Erythroblast (primary cell): ENCODE results near the gene HS1BP3.

Source experiments
- DNase-seq, 2 experiments: peaks; one replicate each; lab custom pipeline; 2025; lab: John Stamatoyannopoulos, UW
- GATA1 ChIP-seq: IDR thresholded peaks from 2 replicates; pipeline ENCODE4 v1.6.1; 2011; ENCODE audit warnings: low read depth, mild to moderate bottlenecking, control low read depth, low read length, moderate library complexity
- POLR2A ChIP-seq: IDR thresholded peaks from 2 replicates; pipeline ENCODE4 v1.6.1; 2011; ENCODE audit warnings: mild to moderate bottlenecking, low read length

The HS1BP3 gene

DNA sequence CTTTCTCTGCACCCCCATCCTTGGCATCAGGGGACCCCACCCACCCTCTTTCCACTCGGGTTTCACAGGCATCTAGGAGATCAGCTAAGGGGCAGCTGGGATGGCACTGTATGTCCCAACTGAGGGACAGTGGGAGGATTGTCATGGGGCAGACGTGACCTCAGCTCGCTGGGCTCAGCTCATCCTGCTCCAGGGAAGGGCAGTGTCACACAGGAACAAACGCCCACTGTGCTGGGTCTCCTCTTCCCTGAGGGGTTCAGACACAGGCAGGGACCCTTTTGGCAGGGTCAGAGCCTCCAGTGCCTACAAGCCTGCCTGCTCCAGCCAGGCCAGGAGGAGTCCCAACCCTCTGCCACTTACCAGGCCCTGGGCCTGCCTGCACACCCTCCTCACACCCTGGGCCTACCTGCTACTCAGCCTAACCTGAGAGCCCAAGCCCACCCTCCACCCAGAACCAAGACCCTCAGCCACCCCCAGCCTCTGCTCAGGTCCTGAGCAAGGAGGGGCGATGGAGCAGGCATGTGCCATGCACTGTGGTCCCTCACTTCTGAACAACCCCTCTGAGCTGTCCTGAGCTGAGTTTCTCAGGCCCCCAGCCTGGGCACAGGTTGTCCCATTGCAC lies 68.2 kb downstream of the HS1BP3 start:
- TF ChIP-seq POLR2A (no peak), GATA1 (no peak)
- DNase-seq: no peak

DNA sequence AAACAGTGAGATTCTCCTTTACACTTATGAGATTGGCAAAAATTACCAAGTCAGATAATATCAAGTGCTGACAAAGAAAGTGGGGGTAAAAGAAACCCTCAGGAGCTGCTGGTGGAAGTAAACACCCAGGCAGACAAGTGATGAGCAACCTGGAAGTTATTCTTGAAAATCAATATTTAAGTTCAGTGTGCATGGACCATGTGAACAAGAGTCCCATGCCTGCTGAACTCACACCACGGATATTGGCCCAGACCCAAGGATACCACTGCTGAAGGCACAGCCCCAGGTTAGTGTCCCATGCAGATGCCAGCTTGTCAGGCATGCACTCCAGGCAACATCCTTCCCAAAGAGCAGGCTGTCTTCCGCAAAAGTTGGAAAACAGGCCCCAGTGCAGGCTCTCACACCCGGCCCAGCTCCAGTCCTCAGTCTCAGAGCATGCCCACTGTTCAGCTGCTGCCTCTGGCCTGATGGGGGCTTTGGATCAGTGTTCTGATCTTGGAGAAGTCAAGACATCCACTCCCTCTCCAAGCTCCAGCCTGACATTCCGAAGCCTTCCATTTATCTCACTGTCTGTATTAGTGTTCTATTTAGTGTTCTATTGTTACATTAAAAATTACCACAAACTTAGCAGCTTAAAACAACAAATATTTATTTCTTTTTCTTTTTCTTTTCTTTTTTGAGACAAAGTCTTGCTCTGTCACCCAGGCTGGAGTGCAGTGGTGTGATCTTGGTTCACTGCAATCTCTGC lies 70.0 kb downstream of the HS1BP3 start:
- DNase-seq: peak in 1 of 2 experiments; percentile 16

DNA sequence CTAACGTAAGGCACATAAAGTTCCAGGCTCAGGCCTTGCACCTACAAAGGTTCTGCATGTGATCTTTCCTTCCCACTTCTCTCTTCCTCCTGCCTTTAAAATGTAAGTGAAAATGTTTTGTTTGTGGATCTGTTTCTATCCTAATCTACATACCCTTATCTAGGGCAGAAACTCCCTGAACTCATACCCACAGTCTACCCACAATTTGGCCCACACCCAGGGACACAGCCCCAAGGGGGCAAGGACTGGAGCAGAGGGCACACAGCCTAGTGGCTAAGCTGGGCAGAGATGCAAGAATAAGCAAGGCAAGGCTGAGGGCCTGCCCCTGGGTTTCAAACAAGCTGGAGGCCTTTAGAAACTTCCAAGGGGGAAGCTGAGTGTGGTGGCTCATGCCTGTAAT lies 71.0 kb downstream of the HS1BP3 start:
- TF ChIP-seq POLR2A (no peak), GATA1 (no peak)
- peak; percentile 59 to 69 for DNase-seq

More for the DNA sequence above, 70.0 kb downstream of the HS1BP3 start:
- TF ChIP-seq GATA1: no peak
- TF ChIP-seq POLR2A: no peak

DNA sequence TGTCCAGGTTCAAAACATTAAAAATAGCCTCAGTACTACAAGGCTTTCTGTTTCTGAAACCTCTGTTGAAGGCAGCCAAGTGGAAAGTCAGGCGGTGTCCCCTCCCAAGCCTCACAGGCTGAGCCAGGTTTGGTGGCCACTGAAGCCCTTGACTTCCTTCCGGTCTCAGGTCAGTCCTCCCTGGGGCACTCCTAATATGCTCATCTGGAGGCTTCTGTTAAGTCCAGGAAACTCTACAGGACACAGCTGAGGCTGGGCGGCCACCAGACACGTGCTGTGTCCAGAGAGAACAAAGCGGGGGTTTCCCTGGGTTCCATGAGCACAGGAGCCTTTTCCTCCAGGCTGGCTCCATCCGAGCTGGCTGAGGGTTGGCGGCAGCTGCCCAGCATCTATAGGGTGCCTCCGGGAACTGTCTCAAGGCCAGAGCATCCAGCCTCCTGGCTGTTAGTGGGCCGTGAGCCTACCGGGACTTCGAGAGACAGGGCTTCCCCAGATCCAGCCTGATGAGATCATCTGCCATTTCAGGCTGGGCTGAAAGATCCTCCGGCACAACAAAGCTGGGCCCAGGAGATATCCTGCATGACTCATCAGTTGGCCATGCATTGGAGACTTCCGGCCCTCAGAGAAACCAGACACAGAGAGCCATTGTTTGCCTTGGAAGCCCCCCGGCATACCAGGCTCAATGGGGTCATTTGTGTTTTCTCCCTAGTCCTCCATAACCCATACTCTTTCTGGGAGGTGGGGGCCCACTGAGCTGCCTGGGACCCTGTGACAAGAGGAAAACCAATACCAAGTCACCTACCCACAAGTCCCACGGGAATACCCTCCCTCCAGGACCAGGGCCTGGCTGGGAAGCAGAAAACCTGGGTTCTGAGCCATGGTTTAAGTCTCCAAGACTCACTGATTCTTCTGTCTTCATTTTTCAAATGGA lies 71.7 kb downstream of the HS1BP3 start:
- DNase-seq: peak; percentile 91
- TF ChIP-seq POLR2A (peak; percentile 35), GATA1 (no peak)

DNA sequence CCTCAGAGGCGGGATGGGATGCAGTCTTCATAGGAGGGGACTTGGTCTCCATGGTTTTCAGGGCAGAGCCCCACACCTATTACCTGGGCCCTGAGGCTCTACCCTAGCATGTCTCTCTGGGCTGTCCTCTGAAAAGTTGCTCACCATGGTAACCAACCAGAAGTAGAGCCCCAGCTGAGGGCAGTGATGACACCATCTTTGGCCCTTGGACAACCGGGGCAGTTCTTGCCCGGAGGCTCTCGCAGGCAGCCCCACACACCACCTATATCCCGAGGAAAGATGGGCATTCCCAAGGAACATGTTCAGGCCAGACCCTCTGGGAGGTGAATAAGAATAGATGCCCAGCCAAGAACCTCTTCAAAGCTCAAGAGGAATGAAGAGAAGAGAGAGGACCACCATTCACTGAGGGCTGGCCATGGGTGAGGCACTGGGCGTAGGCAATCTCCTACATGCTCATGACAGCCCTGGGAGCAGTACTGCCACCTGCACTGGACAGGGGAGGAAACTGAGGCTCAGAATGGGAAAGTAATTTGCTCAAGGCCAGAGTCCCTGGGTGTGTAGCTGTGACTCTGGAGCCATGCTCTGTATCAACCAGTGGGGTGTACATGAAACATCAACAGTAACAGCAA lies 72.5 kb downstream of the HS1BP3 start:
- TF ChIP-seq GATA1 (no peak), POLR2A (no peak)
- DNase-seq: no peak

DNA sequence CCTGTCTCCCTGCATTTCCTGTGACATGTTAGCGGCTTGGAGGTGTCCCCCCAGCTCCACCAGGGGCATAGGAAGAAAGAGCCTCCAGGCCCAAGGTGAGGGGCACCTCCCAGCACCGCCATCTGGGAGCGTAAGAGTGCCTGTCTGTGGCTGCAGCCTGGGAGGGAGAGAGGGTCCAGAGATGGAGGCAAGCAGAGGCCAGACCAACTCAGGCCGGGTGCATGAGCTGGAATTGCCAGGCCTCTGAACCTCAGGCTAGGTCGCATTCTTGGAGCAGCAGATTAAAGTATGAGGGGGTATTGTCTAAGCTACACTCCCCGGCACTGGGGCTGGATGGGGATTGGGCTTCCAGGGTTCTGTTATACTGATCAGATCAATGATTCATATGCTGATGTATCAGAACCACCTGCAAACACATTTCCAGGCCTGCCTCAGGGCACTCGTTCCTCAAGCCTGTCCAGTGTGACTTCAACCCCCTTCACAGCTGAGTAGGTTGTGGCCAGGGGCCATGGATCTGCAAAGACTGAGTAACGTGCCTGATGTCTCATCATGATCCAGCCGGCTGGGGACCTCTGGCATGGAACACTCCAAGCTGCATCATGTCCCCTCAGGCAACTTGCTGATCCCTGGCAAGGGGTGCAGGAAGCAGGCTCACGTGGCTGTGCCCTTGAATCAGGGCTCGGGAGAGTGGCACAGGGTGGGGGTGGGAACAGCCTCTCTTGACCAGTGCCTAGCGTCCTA lies 73.2 kb downstream of the HS1BP3 start:
- TF ChIP-seq GATA1 (no peak), POLR2A (no peak)
- no peak for DNase-seq

DNA sequence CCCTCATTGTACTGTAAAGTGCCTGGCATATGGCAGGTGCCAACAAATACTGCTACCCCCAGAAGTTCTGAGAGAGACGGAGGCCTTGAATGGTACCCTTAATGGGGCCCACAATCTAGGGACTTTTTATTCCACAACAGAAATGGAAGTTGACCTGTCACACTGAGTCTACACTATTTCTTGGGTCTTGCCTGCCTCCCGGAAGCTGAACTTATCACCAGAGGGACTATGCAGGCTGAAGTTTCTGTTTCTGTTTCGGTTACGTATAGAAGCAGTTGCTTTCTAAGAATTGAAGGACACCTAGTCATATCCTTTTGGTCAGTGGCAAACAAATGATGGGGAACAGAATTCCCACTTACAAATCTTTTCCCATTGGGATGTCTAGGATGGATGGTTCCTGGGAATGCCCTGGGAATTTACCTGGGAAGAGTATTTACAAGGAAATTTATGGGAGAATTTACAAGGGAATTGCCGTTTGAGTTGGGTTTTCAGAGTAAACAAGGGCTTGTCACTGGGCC lies 74.2 kb downstream of the HS1BP3 start:
- peak; percentile 53 to 72 for DNase-seq
- TF ChIP-seq GATA1 (no peak), POLR2A (no peak)

DNA sequence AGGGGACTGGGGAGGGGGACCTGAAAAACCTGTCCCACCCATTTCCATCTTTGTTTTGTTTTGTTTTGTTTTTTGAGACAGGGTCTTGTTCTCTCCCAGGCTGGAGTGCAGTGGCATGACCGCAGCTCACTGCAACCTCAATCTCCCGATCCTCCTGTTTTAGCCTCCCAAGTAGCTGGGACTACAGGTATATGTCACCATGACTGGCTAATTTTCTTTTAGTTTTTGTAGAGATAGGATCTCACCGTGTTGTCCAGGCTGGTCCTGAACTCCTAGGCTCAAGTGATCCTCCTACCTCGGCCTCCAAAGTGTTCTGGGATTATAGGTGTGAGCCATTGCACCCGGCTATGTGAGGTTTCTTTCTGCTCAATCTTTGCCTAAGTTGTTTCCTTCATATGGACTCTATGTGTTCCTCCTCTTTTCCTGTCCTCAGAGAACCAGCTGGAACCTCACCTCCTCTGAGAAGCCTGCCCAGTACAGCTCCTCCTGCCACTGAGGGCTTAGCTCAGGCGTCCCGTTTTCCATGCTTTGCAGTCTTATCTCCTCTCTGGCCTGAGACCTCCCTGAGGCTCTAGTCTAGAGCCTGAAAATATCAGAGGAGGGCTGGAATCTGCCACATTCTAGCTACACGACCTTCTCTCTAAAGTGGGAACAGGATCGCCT lies 74.8 kb downstream of the HS1BP3 start:
- TF ChIP-seq GATA1 (no peak), POLR2A (no peak)
- peak in 1 of 2 experiments; percentile 31 for DNase-seq

DNA sequence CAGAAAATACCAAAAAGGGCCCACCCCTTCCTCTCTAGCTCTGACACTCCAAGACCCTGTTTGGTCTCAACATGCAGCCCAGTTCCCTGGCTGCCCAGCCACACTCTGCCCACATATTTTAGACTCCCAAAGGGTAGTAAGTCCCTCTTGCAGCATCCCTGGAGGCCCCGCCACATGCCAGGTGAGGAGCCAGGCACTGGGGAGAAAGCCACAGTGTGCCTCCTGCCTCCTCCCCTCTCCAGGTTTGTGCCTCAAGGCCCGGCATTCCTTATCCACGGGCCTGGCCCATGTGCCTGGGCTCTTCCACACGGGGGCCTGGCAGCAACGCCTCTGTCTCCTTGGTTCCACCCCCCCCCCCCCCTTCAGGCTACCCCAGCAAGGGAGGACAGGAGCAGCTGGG lies 75.5 kb downstream of the HS1BP3 start:
- DNase-seq: no peak

DNA sequence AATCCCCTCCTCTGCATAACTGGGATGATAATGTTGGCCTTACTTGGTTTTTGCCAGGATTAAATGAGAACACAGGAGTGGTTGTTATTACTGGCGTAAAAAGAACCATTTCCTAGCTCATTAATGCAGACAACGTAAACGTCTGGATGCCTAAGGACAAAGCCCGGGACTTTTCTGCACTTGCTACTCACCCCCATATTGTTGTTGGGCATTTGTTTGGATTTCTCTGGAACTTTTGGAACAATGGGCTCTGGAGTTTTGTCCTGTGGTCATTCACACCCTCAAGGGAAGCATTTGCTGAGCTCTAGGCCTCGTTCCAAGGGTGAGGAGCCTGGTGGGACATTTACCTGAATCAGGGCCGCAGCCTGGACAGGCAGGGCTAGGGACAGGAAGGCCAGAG lies 76.0 kb downstream of the HS1BP3 start:
- TF ChIP-seq POLR2A (no peak), GATA1 (no peak)
- DNase-seq: no peak

More for the DNA sequence above, 75.5 kb downstream of the HS1BP3 start:
- no peak for TF ChIP-seq POLR2A
- TF ChIP-seq GATA1: no peak

DNA sequence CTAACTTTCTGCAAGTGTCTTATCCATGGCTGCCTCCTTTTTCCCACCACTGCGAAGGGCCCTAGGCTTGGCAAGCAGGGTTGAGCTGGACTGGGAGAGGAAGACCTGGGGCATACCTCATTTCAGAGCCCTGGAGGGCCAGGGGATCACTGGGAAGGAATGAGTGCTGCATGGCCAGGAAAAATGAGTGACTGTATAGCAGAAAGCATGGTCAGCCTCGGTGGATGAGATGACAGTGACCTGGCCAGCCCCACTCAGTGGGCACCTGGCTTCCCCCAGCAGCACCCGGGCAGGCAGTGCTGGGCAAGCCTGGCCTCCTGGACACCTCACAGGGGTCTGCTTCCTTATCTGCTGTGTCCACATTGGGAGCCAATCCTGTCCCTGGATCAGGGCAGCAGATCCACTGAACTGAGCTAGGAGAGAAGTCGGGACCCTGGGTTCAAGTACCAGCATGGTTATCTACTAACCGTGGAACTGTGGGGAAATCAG lies 76.4 kb downstream of the HS1BP3 start:
- no peak for TF ChIP-seq GATA1
- no peak for TF ChIP-seq POLR2A
- DNase-seq: no peak
